Lung (tissue), 12 donors: ENCODE data around the gene IQGAP2. TPM values are rescaled to one million over a fixed set of nuclear protein-coding genes. Genes with fewer than 3 reads are reported as not detected.
"Not testable (repeated sequence)": the region's sequence is repeated elsewhere in the genome, so short reads cannot be mapped to it uniquely, and the experiment has no call there.

ENCODE experiments used
- ATAC-seq: fragments of 200-7000 bp; cut with Tn5 transposase; one replicate; pipeline ENCODE4 v1.9.1; 2020; ENCODE audit warnings: moderate number of reproducible peaks; ENCODE audit not compliant: insufficient read depth, low FRiP score
- DNase-seq, 3 donors: peaks; one replicate each; pipeline ENCODE4 v3.0.0-alpha.2; 2013 to 2017
- H3K27ac ChIP-seq, 2 donors: one replicate each; pipeline ENCODE4 v1.5.1; 2013; ENCODE audit warnings: mild to moderate bottlenecking in 2 of 2, moderate library complexity in 2 of 2, control low read depth in 1 of 2, inconsistent platforms in 1 of 2, low read depth in 1 of 2, low read length in 1 of 2
- H3K27me3 ChIP-seq, 3 donors: one replicate each; pipeline ENCODE4 v1.5.1; 2013; ENCODE audit warnings: low read length in 2 of 3; ENCODE audit not compliant: control insufficient read depth in 3 of 3, insufficient read depth in 3 of 3
- H3K36me3 ChIP-seq, 4 donors: one replicate each; pipeline ENCODE4 v1.5.1; 2013; ENCODE audit warnings: low read length in 4 of 4, mild to moderate bottlenecking in 1 of 4, moderate library complexity in 1 of 4; ENCODE audit not compliant: control insufficient read depth in 4 of 4, insufficient read depth in 4 of 4
- H3K4me1 ChIP-seq, 5 donors: one replicate each; pipeline ENCODE4 v1.5.1; 2013; ENCODE audit warnings: low read length in 5 of 5, mild to moderate bottlenecking in 2 of 5, moderate library complexity in 1 of 5; ENCODE audit not compliant: control insufficient read depth in 5 of 5, insufficient read depth in 5 of 5
- H3K4me3 ChIP-seq: one replicate; pipeline ENCODE4 v1.5.1; 2013; ENCODE audit warnings: mild to moderate bottlenecking, control low read depth, moderate library complexity
- H3K9ac ChIP-seq, 2 donors: one replicate each; pipeline ENCODE4 v1.5.1; 2013; ENCODE audit warnings: low read length in 2 of 2, control low read depth in 1 of 2; ENCODE audit not compliant: insufficient read depth in 1 of 2
- H3K9me3 ChIP-seq, 4 donors: one replicate each; pipeline ENCODE4 v1.5.1; 2013; ENCODE audit warnings: low read length in 3 of 4, mild to moderate bottlenecking in 1 of 4, moderate library complexity in 1 of 4; ENCODE audit not compliant: control insufficient read depth in 4 of 4, insufficient read depth in 3 of 4
- WGBS, 2 donors: extraction: QIAGEN DNeasy Blood & Tissue Kit; methylation state at CpG; one replicate each; pipeline ENCODE4 v1.1.7; 2013; 5-methylcytosine and 5-hydroxymethylcytosine counted together
- polyA plus RNA-seq, 2 donors: library from polyadenylated mRNA; stranded (reverse); fragments of 200-250 nt; gene quantifications; one replicate each; pipeline ENCODE4 v1.2.1, GENCODE V29; 2013
- total RNA-seq, 2 donors: library from RNA; depleted of rRNA in 1 of 2; stranded (reverse); fragments of >200 nt in 1 of 2; gene quantifications; one replicate each; pipeline ENCODE4 v1.2.1, GENCODE V29; 2014 to 2021
- TF ChIP-seq, protein P1 (sequence below): IDR thresholded peaks from 2 replicates; pipeline ENCODE4 v1.5.1; 2012; ENCODE audit warnings: mild to moderate bottlenecking; ENCODE audit errors: control extremely low read depth, extremely low read depth
- donor health status: control.
- donor health status: control.
- donor health status: Bipolar disorder and iron deficiency.
- donor health status: healthy.
- donor health status: DM: yes; HTN: yes; CAD: no.

IQGAP2 gene
- total and polyA plus RNA-seq, 4 donors, result 6.0 to 33.6 (median 13.7) TPM

DNA sequence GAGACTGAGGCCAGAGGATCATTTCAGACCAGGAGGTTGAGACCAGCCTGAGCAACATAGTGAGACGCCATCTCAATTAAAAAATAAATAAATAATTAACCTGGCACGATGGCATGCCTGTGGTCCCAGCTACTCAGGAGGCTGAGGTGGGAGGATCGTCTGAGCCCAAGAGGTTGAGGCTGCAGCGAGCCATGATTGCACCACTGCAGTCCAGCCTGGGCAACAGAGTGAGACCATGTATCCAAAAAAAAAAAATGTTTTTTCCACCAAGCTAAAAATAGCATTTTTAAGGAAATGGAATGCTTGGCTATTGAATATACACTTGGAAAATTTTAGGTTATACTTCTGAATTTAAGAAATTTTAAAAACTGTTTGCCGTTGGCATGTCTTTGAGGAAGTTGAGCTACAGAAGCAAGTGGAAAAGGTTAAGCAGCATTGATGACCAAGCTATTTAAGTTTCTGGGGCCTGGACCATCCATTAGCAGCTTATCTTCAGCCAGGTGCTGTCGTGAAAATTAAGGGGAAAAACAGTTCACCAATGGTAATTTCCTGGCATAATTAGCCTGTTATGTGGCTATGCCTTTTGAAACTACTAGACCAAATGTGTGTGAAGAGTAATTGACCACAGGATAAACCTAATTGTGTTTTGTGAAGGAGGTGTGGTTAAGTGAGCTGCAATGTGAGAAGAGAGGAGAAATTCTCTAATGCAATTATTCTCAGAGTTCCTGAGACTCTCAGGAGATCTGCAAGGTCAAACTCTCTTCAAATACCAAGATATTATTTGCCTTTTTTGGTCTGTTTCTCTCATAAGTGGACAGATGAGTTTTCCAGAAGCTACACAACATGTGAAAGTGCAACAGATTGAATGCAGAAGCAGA, 333.8 kb downstream of the IQGAP2 start:
- DNase-seq (no peak), ATAC-seq (no peak)
- Histone ChIP-seq H3K9ac (no peak overlapping the region), H3K36me3 (peaks cover 0 to 10% (median 2%) of the 10 kb centered on the region in 4 donors), H3K9me3 (no peaks in the 10 kb centered on the region), H3K27ac (no peak overlapping the region), H3K27me3 (no peaks in the 10 kb centered on the region), H3K4me1 (peaks cover 0 to 4% (median 2%) of the 10 kb centered on the region in 5 donors), H3K4me3 (no peak overlapping the region)
- TF ChIP-seq, protein P1, sequence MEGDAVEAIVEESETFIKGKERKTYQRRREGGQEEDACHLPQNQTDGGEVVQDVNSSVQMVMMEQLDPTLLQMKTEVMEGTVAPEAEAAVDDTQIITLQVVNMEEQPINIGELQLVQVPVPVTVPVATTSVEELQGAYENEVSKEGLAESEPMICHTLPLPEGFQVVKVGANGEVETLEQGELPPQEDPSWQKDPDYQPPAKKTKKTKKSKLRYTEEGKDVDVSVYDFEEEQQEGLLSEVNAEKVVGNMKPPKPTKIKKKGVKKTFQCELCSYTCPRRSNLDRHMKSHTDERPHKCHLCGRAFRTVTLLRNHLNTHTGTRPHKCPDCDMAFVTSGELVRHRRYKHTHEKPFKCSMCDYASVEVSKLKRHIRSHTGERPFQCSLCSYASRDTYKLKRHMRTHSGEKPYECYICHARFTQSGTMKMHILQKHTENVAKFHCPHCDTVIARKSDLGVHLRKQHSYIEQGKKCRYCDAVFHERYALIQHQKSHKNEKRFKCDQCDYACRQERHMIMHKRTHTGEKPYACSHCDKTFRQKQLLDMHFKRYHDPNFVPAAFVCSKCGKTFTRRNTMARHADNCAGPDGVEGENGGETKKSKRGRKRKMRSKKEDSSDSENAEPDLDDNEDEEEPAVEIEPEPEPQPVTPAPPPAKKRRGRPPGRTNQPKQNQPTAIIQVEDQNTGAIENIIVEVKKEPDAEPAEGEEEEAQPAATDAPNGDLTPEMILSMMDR, result no peak
- 68 to 83% methylated on average over 6 of the region's 6 CpGs for WGBS, 2 donors

DNA sequence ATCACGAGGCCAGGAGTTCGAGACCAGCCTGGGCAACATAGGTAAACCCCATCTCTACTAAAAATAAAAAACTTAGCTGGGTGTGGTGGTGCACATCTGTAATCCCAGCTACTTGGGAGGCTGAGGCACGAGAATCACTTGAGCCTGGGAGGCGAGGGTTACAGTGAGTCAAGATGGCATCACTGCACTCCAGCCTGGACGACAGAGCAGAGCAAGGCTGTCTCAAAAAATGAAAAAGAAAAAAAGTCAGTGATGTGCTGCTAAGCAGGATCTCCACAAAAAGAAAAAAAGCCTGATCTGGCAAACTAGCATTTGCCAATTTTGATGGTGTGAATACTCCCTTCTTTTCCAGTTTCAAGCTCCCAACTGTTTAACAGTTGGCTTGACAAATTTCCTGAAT, 334.8 kb downstream of the IQGAP2 start:
- Histone ChIP-seq H3K9me3 (no peaks in the 10 kb centered on the region), H3K4me1 (peaks cover 0 to 4% (median 2%) of the 10 kb centered on the region in 5 donors), H3K4me3 (no peak overlapping the region), H3K9ac (no peak overlapping the region), H3K27me3 (no peaks in the 10 kb centered on the region), H3K36me3 (peaks cover 0 to 3% (median 1%) of the 10 kb centered on the region in 4 donors), H3K27ac (no peak overlapping the region)
- DNase-seq (no peak), ATAC-seq (no peak)
- 87 to 94% methylated on average over 5 of the region's 5 CpGs for WGBS, 2 donors
- TF ChIP-seq, protein P1, result no peak

DNA sequence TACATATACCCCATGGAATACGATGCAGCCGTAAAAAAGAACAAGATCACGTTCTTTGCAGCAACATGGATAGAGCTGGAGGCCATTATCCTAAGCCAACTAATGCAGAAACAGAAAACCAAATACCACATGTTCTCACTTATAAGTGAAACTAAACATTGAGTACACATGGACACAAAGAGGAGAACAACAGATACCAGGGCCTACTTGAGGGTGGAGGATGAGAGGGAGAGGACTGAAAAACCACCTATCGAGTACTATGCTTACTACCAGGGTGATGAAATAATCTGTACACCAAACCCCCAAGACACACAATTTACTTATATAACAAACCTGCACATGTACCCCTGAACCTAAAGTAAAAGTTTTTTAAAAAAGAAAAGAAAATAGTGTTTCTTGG, 338.4 kb downstream of the IQGAP2 start:
- not testable (repeated sequence) for H3K36me3 ChIP-seq, H3K9me3 ChIP-seq, H3K27ac ChIP-seq, DNase-seq, H3K27me3 ChIP-seq, H3K9ac ChIP-seq, ATAC-seq, H3K4me3 ChIP-seq
- WGBS, 2 donors, result 95 to 98% methylated on average over 4 of the region's 4 CpGs
- H3K4me1 ChIP-seq, result peaks cover 0 to 21% (median 3%) of the 10 kb centered on the region in 5 donors

DNA sequence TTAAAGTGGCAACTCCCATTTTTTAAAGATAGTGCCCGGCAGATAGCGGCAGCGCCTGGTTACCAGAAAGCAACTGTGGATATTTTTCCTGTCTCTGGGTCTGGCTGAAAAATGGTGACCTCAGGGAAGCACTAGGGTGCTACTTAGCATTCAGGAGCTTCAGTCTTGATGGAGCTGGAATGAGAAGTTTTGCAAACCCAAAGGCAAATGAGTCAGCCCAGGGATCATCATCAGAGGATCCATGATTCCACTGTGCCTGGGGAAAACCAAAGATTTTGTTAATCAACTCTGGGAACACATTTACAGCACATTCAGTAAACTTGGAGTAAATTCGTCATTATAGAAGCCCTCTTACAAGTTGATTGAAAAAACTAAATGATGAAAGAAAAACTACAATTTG, 339.5 kb downstream of the IQGAP2 start:
- Histone ChIP-seq H3K27me3 (no peaks in the 10 kb centered on the region), H3K9ac (no peak overlapping the region), H3K4me3 (no peak overlapping the region), H3K27ac (no peak overlapping the region), H3K9me3 (no peaks in the 10 kb centered on the region), H3K4me1 (peaks cover 0 to 21% (median 3%) of the 10 kb centered on the region in 5 donors), H3K36me3 (no peaks in the 10 kb centered on the region)
- WGBS, 2 donors, result 91 to 96% methylated on average over 4 of the region's 4 CpGs
- DNase-seq, result no peak
- TF ChIP-seq, protein P1, result no peak
- no peak for ATAC-seq
